Measurements from ENCODE around the gene EHBP1. TPM values are rescaled to one million over a fixed set of nuclear protein-coding genes. Genes with fewer than 3 reads are reported as not detected.

EHBP1 gene
- total RNA-seq, 2 donors from 2014 or later = 34.6 to 49.8 TPM

- Mint-ChIP-seq H3K9me3 (no peaks in the 10 kb centered on the region), H3K27ac (no peak overlapping the region), H3K4me1 (no peaks in the 10 kb centered on the region), H3K27me3 (ENCODE audit: insufficient read depth) (no peaks in the 10 kb centered on the region), H3K4me3 (no peak overlapping the region), H3K36me3 (ENCODE audit: low read depth) (no peaks in the 10 kb centered on the region)
- Histone ChIP-seq H3K4me3 (ENCODE audit: low read length) (no peak overlapping the region), H3K9ac (ENCODE audit: extremely low read depth, low read length, poor library complexity, severe bottlenecking) (no peak overlapping the region), H3K27ac (ENCODE audit: low read depth, low read length) (no peak overlapping the region), H3K9me3 (ENCODE audit: control insufficient read depth, low read length) (no peaks in the 10 kb centered on the region), H3K36me3 (ENCODE audit: control insufficient read depth, insufficient read depth, low read length) (no peaks in the 10 kb centered on the region), H3K4me1 (ENCODE audit: control insufficient read depth, insufficient read depth, low read length) (no peaks in the 10 kb centered on the region), H3K27me3 (ENCODE audit: control insufficient read depth, insufficient read depth, low read length, poor library complexity, severe bottlenecking) (no peaks in the 10 kb centered on the region)
- DNase-seq = no peak
- no peak for TF ChIP-seq CTCF (conservative IDR thresholded peaks at IDR 0.05)
Observed at GRCh38 chr2:62663920-62664795, 41.4 kb upstream of the EHBP1 start.

GRCh38 chr2:62665446-62665845 lies 40.1 kb upstream of the EHBP1 start:
- H3K27me3 Mint-ChIP-seq (ENCODE audit: insufficient read depth) = no peaks in the 10 kb centered on the region
- H3K36me3 ChIP-seq (ENCODE audit: control insufficient read depth, insufficient read depth, low read length) = no peaks in the 10 kb centered on the region
- H3K27ac Mint-ChIP-seq = no peak overlapping the region
- H3K4me1 ChIP-seq (ENCODE audit: control insufficient read depth, insufficient read depth, low read length) = no peaks in the 10 kb centered on the region
- WGBS, 2 experiments (ENCODE audit: insufficient coverage in 1 of 2, insufficient read length in 1 of 2) = 71 to 93% methylated on average over 1 of the region's 1 CpG
- H3K9ac ChIP-seq (ENCODE audit: extremely low read depth, low read length, poor library complexity, severe bottlenecking) = no peak overlapping the region
- no peaks in the 10 kb centered on the region for H3K4me1 Mint-ChIP-seq
- H3K9me3 Mint-ChIP-seq = no peaks in the 10 kb centered on the region
- H3K27ac ChIP-seq (ENCODE audit: low read depth, low read length) = no peak overlapping the region
- no peak for DNase-seq
- no peak for TF ChIP-seq CTCF (conservative IDR thresholded peaks at IDR 0.05)
- H3K4me3 ChIP-seq (ENCODE audit: low read length) = no peak overlapping the region
- no peaks in the 10 kb centered on the region for H3K36me3 Mint-ChIP-seq (ENCODE audit: low read depth)
- no peak overlapping the region for H3K4me3 Mint-ChIP-seq
- H3K27me3 ChIP-seq (ENCODE audit: control insufficient read depth, insufficient read depth, low read length, poor library complexity, severe bottlenecking) = no peaks in the 10 kb centered on the region
- no peaks in the 10 kb centered on the region for H3K9me3 ChIP-seq (ENCODE audit: control insufficient read depth, low read length)

- Mint-ChIP-seq H3K4me1 (peaks cover 4% of the 10 kb centered on the region), H3K9me3 (no peaks in the 10 kb centered on the region), H3K27ac (no peak overlapping the region), H3K27me3 (ENCODE audit: insufficient read depth) (no peaks in the 10 kb centered on the region), H3K36me3 (ENCODE audit: low read depth) (no peaks in the 10 kb centered on the region), H3K4me3 (no peak overlapping the region)
- WGBS, 2 experiments (ENCODE audit: insufficient coverage in 1 of 2, insufficient read length in 1 of 2) = 82 to 89% methylated on average over 5 of the region's 5 CpGs
- H3K27ac ChIP-seq (ENCODE audit: low read depth, low read length) = no peak overlapping the region
- no peaks in the 10 kb centered on the region for H3K27me3 ChIP-seq (ENCODE audit: control insufficient read depth, insufficient read depth, low read length, poor library complexity, severe bottlenecking)
- no peaks in the 10 kb centered on the region for H3K9me3 ChIP-seq (ENCODE audit: control insufficient read depth, low read length)
- H3K36me3 ChIP-seq (ENCODE audit: control insufficient read depth, insufficient read depth, low read length) = no peaks in the 10 kb centered on the region
- H3K4me3 ChIP-seq (ENCODE audit: low read length) = no peak overlapping the region
- H3K4me1 ChIP-seq (ENCODE audit: control insufficient read depth, insufficient read depth, low read length) = peaks cover 7% of the 10 kb centered on the region
- TF ChIP-seq CTCF (conservative IDR thresholded peaks at IDR 0.05) = no peak
- DNase-seq = no peak
- no peak overlapping the region for H3K9ac ChIP-seq (ENCODE audit: extremely low read depth, low read length, poor library complexity, severe bottlenecking)
Observed at GRCh38 chr2:62669180-62669579, 36.3 kb upstream of the EHBP1 start.

Measured in endodermal cell (in vitro differentiated cells).